Glomerular visceral epithelial cell (primary cell): Measurements from ENCODE around the gene ICE2.
"Not testable (repeated sequence)": the region's sequence is repeated elsewhere in the genome, so short reads cannot be mapped to it uniquely, and the experiment has no call there.

Source experiments
- DNase-seq: peaks from one replicate; pipeline ENCODE4 v3.0.0-alpha.2; 2016; ENCODE audit errors: extremely low spot score

ICE2 gene

GRCh38 chr15:60408463-60408981 is 70.4 kb downstream of the ICE2 start:
- DNase-seq = peak; percentile 71

- DNase-seq = no peak
Measured at GRCh38 chr15:60407415-60407805, 71.5 kb downstream of the ICE2 start.

GRCh38 chr15:60406513-60407414 is 72.2 kb downstream of the ICE2 start:
- DNase-seq = no peak

GRCh38 chr15:60405399-60405798 is 73.5 kb downstream of the ICE2 start:
- DNase-seq = no peak

- DNase-seq = not testable (repeated sequence)
Measured at GRCh38 chr15:60404351-60404750, 74.6 kb downstream of the ICE2 start.

- no peak for DNase-seq
Measured at GRCh38 chr15:60400944-60401343, 78.0 kb downstream of the ICE2 start.

- no peak for DNase-seq
Measured at GRCh38 chr15:60399931-60400330, 79.0 kb downstream of the ICE2 start.

GRCh38 chr15:60399246-60399915 is 79.6 kb downstream of the ICE2 start:
- DNase-seq = no peak

GRCh38 chr15:60397772-60398445 is 81.0 kb downstream of the ICE2 start, which contains the start of gene ANXA2:
ANXA2 (minus strand) TSS chr15:60397986; CDS start chr15:60386075, 11,911 bp downstream.
- DNase-seq = peak; percentile 96

- peak; percentile 82 for DNase-seq
Measured at GRCh38 chr15:60396958-60397771, 81.8 kb downstream of the ICE2 start.

GRCh38 chr15:60396560-60396957 is 82.4 kb downstream of the ICE2 start:
- DNase-seq = no peak

GRCh38 chr15:60396100-60396499 is 82.8 kb downstream of the ICE2 start:
- DNase-seq = no peak

- no peak for DNase-seq
Measured at GRCh38 chr15:60395276-60396011, 83.5 kb downstream of the ICE2 start.

- no peak for DNase-seq
Measured at GRCh38 chr15:60394689-60395097, 84.2 kb downstream of the ICE2 start.

- peak; percentile 96 for DNase-seq
Measured at GRCh38 chr15:60392986-60393790, 85.8 kb downstream of the ICE2 start.

GRCh38 chr15:60392601-60392985 is 86.3 kb downstream of the ICE2 start:
- peak; percentile 85 for DNase-seq

GRCh38 chr15:60391722-60392315 is 87.1 kb downstream of the ICE2 start:
- no peak for DNase-seq

- peak; percentile 91 for DNase-seq
Measured at GRCh38 chr15:60390871-60391501, 88.0 kb downstream of the ICE2 start.

- no peak for DNase-seq
Measured at GRCh38 chr15:60390231-60390630, 88.7 kb downstream of the ICE2 start.
